B cell (primary cell): ENCODE results near the gene POLD2. TPM values are rescaled to one million over a fixed set of nuclear protein-coding genes. Genes with fewer than 3 reads are reported as not detected.

Experiments used
- ATAC-seq: fragments of 200-7000 bp; cut with Tn5 transposase; one replicate; pipeline ENCODE4 v1.10.0; 2021; ENCODE audit warnings: low read depth, mild to moderate bottlenecking, moderate number of reproducible peaks, moderate library complexity
- CTCF ChIA-PET: fragments of 350-600 bp; sonication (Branson Sonifier 250); formaldehyde crosslinking; loops from one replicate; lab custom pipeline; 2021; ENCODE audit warnings: antibody characterized with exemption, inconsistent platforms; lab: Charles Lee
- POLR2A ChIA-PET: fragments of 350-600 bp; sonication (Branson Sonifier 250); formaldehyde crosslinking; loops from one replicate; lab custom pipeline; 2021; ENCODE audit warnings: antibody characterized with exemption; lab: Charles Lee
- DNase-seq: peaks from one replicate; pipeline ENCODE4 v3.0.0; 2013
- H2AFZ ChIP-seq: 2 replicates; pipeline ENCODE4 v1.6.1; 2012; ENCODE audit warnings: mild to moderate bottlenecking, low read depth, low read length; ENCODE audit not compliant: insufficient read depth, poor library complexity, severe bottlenecking
- H3K27ac ChIP-seq, 2 donors: 1 replicate in 1 of 2; 2 replicates in 1 of 2; pipeline ENCODE4 v1.5.1; 2012 to 2013; ENCODE audit warnings: low read length in 2 of 2, mild to moderate bottlenecking in 2 of 2, moderate library complexity in 1 of 2
- H3K27me3 ChIP-seq, 4 experiments: fragments of 200-600 bp in 1 of 4; sonication (generic) in 1 of 4; replicated peaks in 1 of 4; 1 replicate in 2 of 4; 2 replicates in 2 of 4; pipeline versions ENCODE4 v1.6.1 to v1.7.0; 2013 to 2016; ENCODE audit warnings: low read length in 3 of 4, mild to moderate bottlenecking in 2 of 4, mixed read lengths in 1 of 4, moderate library complexity in 1 of 4; ENCODE audit not compliant: insufficient read depth in 4 of 4, control insufficient read depth in 3 of 4; ENCODE audit errors: control extremely low read depth in 1 of 4
- H3K36me3 ChIP-seq, 2 experiments: replicated peaks in 1 of 2; 1 replicate in 1 of 2; 2 replicates in 1 of 2; pipeline versions ENCODE4 v1.6.1 to v1.7.1; 2013; ENCODE audit warnings: low read length in 1 of 2; ENCODE audit not compliant: insufficient read depth in 2 of 2, control insufficient read depth in 1 of 2; ENCODE audit errors: control extremely low read depth in 1 of 2, extremely low read depth in 1 of 2
- H3K4me1 ChIP-seq, 2 donors: fragments of 200-600 bp in 1 of 2; sonication (generic) in 1 of 2; 1 replicate in 1 of 2; 2 replicates in 1 of 2; pipeline versions ENCODE4 v1.5.1 to v1.6.1; 2013 to 2017; ENCODE audit warnings: low read length in 2 of 2; ENCODE audit not compliant: control insufficient read depth in 2 of 2, insufficient read depth in 2 of 2
- H3K4me2 ChIP-seq: replicated peaks from 2 replicates; pipeline ENCODE3; 2012; ENCODE audit warnings: mild to moderate bottlenecking, low read depth, low read length; ENCODE audit not compliant: poor library complexity, severe bottlenecking
- H3K4me3 ChIP-seq, 5 experiments: fragments of 200-600 bp in 1 of 5; sonication (generic) in 1 of 5; 1 replicate in 3 of 5; 2 replicates in 2 of 5; pipeline versions ENCODE4 v1.5.1 to v1.7.0; 2011 to 2016; ENCODE audit warnings: low read length in 4 of 5, mild to moderate bottlenecking in 4 of 5, low read depth in 2 of 5, control low read depth in 1 of 5, moderate library complexity in 1 of 5; ENCODE audit not compliant: insufficient read depth in 1 of 5; ENCODE audit errors: control extremely low read depth in 1 of 5, extremely low read depth in 1 of 5
- H3K79me2 ChIP-seq: fragments of 200-600 bp; sonication (generic); one replicate; pipeline ENCODE4 v1.6.0; 2016; ENCODE audit warnings: low read length; ENCODE audit not compliant: control insufficient read depth, insufficient read depth
- H3K9ac ChIP-seq: fragments of 200-600 bp; sonication (generic); 2 replicates; pipeline ENCODE4 v1.6.1; 2017; ENCODE audit warnings: mild to moderate bottlenecking, low read length, moderate library complexity
- H3K9me3 ChIP-seq, 3 donors: one replicate each; pipeline versions ENCODE4 v1.6.1 to v1.7.1; 2013; ENCODE audit warnings: low read length in 2 of 3; ENCODE audit not compliant: control insufficient read depth in 2 of 3, insufficient read depth in 1 of 3; ENCODE audit errors: control extremely low read depth in 1 of 3
- H4K20me1 ChIP-seq: 2 replicates; pipeline ENCODE4 v1.6.0; 2012; ENCODE audit warnings: mild to moderate bottlenecking, low read length; ENCODE audit not compliant: insufficient read depth, control insufficient read depth, poor library complexity, severe bottlenecking
- H3K27ac Mint-ChIP-seq: one replicate; pipeline ENCODE4 v1.8.0; 2021; ENCODE audit warnings: mixed read lengths
- H3K27me3 Mint-ChIP-seq: one replicate; pipeline ENCODE4 v1.8.0; 2021; ENCODE audit warnings: mixed read lengths
- H3K4me1 Mint-ChIP-seq: one replicate; pipeline ENCODE4 v1.8.0; 2021; ENCODE audit warnings: mixed read lengths
- H3K4me3 Mint-ChIP-seq: one replicate; pipeline ENCODE4 v1.8.0; 2021; ENCODE audit warnings: mixed read lengths
- H3K9me3 Mint-ChIP-seq: one replicate; pipeline ENCODE4 v1.8.0; 2022; ENCODE audit warnings: mixed read lengths; ENCODE audit not compliant: insufficient read depth
- EZH2 ChIP-seq: IDR thresholded peaks from 2 replicates; pipeline ENCODE4 v1.6.1; 2012; ENCODE audit warnings: borderline replicate concordance, low read depth, mild to moderate bottlenecking, moderate library complexity, low read length; ENCODE audit not compliant: insufficient read depth, poor library complexity, severe bottlenecking
- WGBS: methylation state at CpG from one replicate; pipeline ENCODE4 v1.1.5; 2013; ENCODE audit warnings: missing lambda C conversion rate; ENCODE audit not compliant: insufficient coverage; 5-methylcytosine and 5-hydroxymethylcytosine counted together
- intact Hi-C: fragments of 100-400 bp; cut with micrococcal nuclease; formaldehyde crosslinking; loops from one replicate; pipeline ENCODE4 v1.10.0; 2022
- polyA plus RNA-seq: library from polyadenylated mRNA; depleted of rRNA; stranded (reverse); fragments of >200 nt; gene quantifications from 2 replicates; pipeline ENCODE4 v1.2.3, GENCODE V29; 2012
- total RNA-seq, 2 donors: library from RNA; stranded (reverse); fragments of 120-200 nt in 1 of 2; gene quantifications; 1 replicate in 1 of 2; 2 replicates in 1 of 2; pipeline versions ENCODE4 v1.2.3 to v1.2.4, GENCODE V29; 2013 to 2022
- TF ChIP-seq, protein P1 (sequence below): fragments of 200-600 bp; IDR thresholded peaks from one replicate; pipeline ENCODE4 v1.8.0; 2022; ENCODE audit warnings: antibody characterized with exemption, mild to moderate bottlenecking

POLD2 gene
- total and polyA plus RNA-seq, 2 donors (not counting 1 experiment from before 2014, with no cell fraction given), result 73.6 to 86.7 TPM

- ChIA-PET POLR2A (interaction anchor here (0.7 kb wide), 1 partner anchor 30 kb away, joined by 3 read pairs; no protein-coding TSS in a partner anchor), CTCF (no interaction called here)
- no peaks in the 10 kb centered on the region for H3K9me3 ChIP-seq
- no peaks in the 10 kb centered on the region for H3K27me3 Mint-ChIP-seq
- DNase-seq (no peak), ATAC-seq (no peak)
- H3K4me3 Mint-ChIP-seq, result peak overlapping the region; percentile 90
- no peak overlapping the region for H3K27ac ChIP-seq
- no peak overlapping the region for H3K27ac Mint-ChIP-seq
- peaks cover 9% of the 10 kb centered on the region for H3K79me2 ChIP-seq
- no peak overlapping the region for H3K9ac ChIP-seq
- 84% methylated on average over 7 of the region's 10 CpGs for WGBS
- no peak overlapping the region for H3K4me3 ChIP-seq
- peaks cover 0 to 11% (median 2%) of the 10 kb centered on the region in 4 experiments for H3K27me3 ChIP-seq
- H3K4me2 ChIP-seq, result peak overlapping the region; percentile 99
- no peak for TF ChIP-seq EZH2
- TF ChIP-seq, protein P1, sequence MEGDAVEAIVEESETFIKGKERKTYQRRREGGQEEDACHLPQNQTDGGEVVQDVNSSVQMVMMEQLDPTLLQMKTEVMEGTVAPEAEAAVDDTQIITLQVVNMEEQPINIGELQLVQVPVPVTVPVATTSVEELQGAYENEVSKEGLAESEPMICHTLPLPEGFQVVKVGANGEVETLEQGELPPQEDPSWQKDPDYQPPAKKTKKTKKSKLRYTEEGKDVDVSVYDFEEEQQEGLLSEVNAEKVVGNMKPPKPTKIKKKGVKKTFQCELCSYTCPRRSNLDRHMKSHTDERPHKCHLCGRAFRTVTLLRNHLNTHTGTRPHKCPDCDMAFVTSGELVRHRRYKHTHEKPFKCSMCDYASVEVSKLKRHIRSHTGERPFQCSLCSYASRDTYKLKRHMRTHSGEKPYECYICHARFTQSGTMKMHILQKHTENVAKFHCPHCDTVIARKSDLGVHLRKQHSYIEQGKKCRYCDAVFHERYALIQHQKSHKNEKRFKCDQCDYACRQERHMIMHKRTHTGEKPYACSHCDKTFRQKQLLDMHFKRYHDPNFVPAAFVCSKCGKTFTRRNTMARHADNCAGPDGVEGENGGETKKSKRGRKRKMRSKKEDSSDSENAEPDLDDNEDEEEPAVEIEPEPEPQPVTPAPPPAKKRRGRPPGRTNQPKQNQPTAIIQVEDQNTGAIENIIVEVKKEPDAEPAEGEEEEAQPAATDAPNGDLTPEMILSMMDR, result no peak
- no peaks in the 10 kb centered on the region for H4K20me1 ChIP-seq
- peaks cover 24 to 42% of the 10 kb centered on the region in 2 donors for H3K4me1 ChIP-seq
- peaks cover 37% of the 10 kb centered on the region for H3K4me1 Mint-ChIP-seq
- H3K9me3 Mint-ChIP-seq, result no peaks in the 10 kb centered on the region
- intact Hi-C loops, result no loop called here
- H3K36me3 ChIP-seq, result peaks cover 0 to 13% of the 10 kb centered on the region in 2 experiments
- no peak overlapping the region for H2AFZ ChIP-seq
Observed at GRCh38 chr7:44106311-44107065, 16.9 kb downstream of the POLD2 start.

- Histone ChIP-seq H3K9ac (no peak overlapping the region), H3K4me3 (peak overlapping the region in 1 of 5 experiments; percentile 59), H3K4me1 (peaks cover 30 to 49% of the 10 kb centered on the region in 2 donors), H4K20me1 (no peaks in the 10 kb centered on the region), H3K9me3 (peaks cover 0 to 2% (median 0%) of the 10 kb centered on the region in 3 donors), H3K36me3 (peaks cover 0 to 9% of the 10 kb centered on the region in 2 experiments), H3K79me2 (peaks cover 9% of the 10 kb centered on the region), H3K4me2 (peak overlapping the region; percentile 99), H2AFZ (no peak overlapping the region), H3K27me3 (peaks cover 0 to 11% (median 2%) of the 10 kb centered on the region in 4 experiments), H3K27ac (no peak overlapping the region)
- DNase-seq, result peak; percentile 31
- intact Hi-C loops, result loop anchor here (1.0 kb wide), 1 partner anchor 17 kb away; the partner anchor contains the start of gene POLD2
- 0% methylated on average over 1 of the region's 2 CpGs for WGBS
- H3K4me3 Mint-ChIP-seq, result peak overlapping the region; percentile 90
- TF ChIP-seq, protein P1, result no peak
- TF ChIP-seq EZH2, result no peak
- H3K27ac Mint-ChIP-seq, result peak overlapping the region; percentile 76
- H3K27me3 Mint-ChIP-seq, result no peaks in the 10 kb centered on the region
- no peak for ATAC-seq
- ChIA-PET POLR2A (interaction anchor here (1.6 kb wide), 1 partner anchor 17 kb away, joined by 7 read pairs; the partner anchor contains the start of gene POLD2), CTCF (interaction anchor here (0.7 to 1.4 kb wide), 2 partner anchors 22 to 86 kb away, joined by 4 to 6 read pairs; no protein-coding TSS in a partner anchor)
- H3K4me1 Mint-ChIP-seq, result peaks cover 44% of the 10 kb centered on the region
- no peaks in the 10 kb centered on the region for H3K9me3 Mint-ChIP-seq
Observed at GRCh38 chr7:44105832-44106231, 17.5 kb downstream of the POLD2 start.
